B cell (primary cell): ENCODE data around the gene ORM1. TPM values are rescaled to one million over a fixed set of nuclear protein-coding genes. Genes with fewer than 3 reads are reported as not detected.

Experiments used
- ATAC-seq: fragments of 200-7000 bp; cut with Tn5 transposase; one replicate; pipeline ENCODE4 v1.10.0; 2021; ENCODE audit warnings: low read depth, mild to moderate bottlenecking, moderate number of reproducible peaks, moderate library complexity
- CTCF ChIA-PET: fragments of 350-600 bp; sonication (Branson Sonifier 250); formaldehyde crosslinking; loops from one replicate; lab custom pipeline; 2021; ENCODE audit warnings: antibody characterized with exemption, inconsistent platforms; lab: Charles Lee
- POLR2A ChIA-PET: fragments of 350-600 bp; sonication (Branson Sonifier 250); formaldehyde crosslinking; loops from one replicate; lab custom pipeline; 2021; ENCODE audit warnings: antibody characterized with exemption; lab: Charles Lee
- DNase-seq: peaks from one replicate; pipeline ENCODE4 v3.0.0; 2013
- H2AFZ ChIP-seq: 2 replicates; pipeline ENCODE4 v1.6.1; 2012; ENCODE audit warnings: mild to moderate bottlenecking, low read depth, low read length; ENCODE audit not compliant: insufficient read depth, poor library complexity, severe bottlenecking
- H3K27ac ChIP-seq, 2 donors: 1 replicate in 1 of 2; 2 replicates in 1 of 2; pipeline ENCODE4 v1.5.1; 2012 to 2013; ENCODE audit warnings: low read length in 2 of 2, mild to moderate bottlenecking in 2 of 2, moderate library complexity in 1 of 2
- H3K27me3 ChIP-seq, 4 experiments: fragments of 200-600 bp in 1 of 4; sonication (generic) in 1 of 4; replicated peaks in 1 of 4; 1 replicate in 2 of 4; 2 replicates in 2 of 4; pipeline versions ENCODE4 v1.6.1 to v1.7.0; 2013 to 2016; ENCODE audit warnings: low read length in 3 of 4, mild to moderate bottlenecking in 2 of 4, mixed read lengths in 1 of 4, moderate library complexity in 1 of 4; ENCODE audit not compliant: insufficient read depth in 4 of 4, control insufficient read depth in 3 of 4; ENCODE audit errors: control extremely low read depth in 1 of 4
- H3K36me3 ChIP-seq, 2 experiments: replicated peaks in 1 of 2; 1 replicate in 1 of 2; 2 replicates in 1 of 2; pipeline versions ENCODE4 v1.6.1 to v1.7.1; 2013; ENCODE audit warnings: low read length in 1 of 2; ENCODE audit not compliant: insufficient read depth in 2 of 2, control insufficient read depth in 1 of 2; ENCODE audit errors: control extremely low read depth in 1 of 2, extremely low read depth in 1 of 2
- H3K4me1 ChIP-seq, 2 donors: fragments of 200-600 bp in 1 of 2; sonication (generic) in 1 of 2; 1 replicate in 1 of 2; 2 replicates in 1 of 2; pipeline versions ENCODE4 v1.5.1 to v1.6.1; 2013 to 2017; ENCODE audit warnings: low read length in 2 of 2; ENCODE audit not compliant: control insufficient read depth in 2 of 2, insufficient read depth in 2 of 2
- H3K4me2 ChIP-seq: replicated peaks from 2 replicates; pipeline ENCODE3; 2012; ENCODE audit warnings: mild to moderate bottlenecking, low read depth, low read length; ENCODE audit not compliant: poor library complexity, severe bottlenecking
- H3K4me3 ChIP-seq, 5 experiments: fragments of 200-600 bp in 1 of 5; sonication (generic) in 1 of 5; 1 replicate in 3 of 5; 2 replicates in 2 of 5; pipeline versions ENCODE4 v1.5.1 to v1.7.0; 2011 to 2016; ENCODE audit warnings: low read length in 4 of 5, mild to moderate bottlenecking in 4 of 5, low read depth in 2 of 5, control low read depth in 1 of 5, moderate library complexity in 1 of 5; ENCODE audit not compliant: insufficient read depth in 1 of 5; ENCODE audit errors: control extremely low read depth in 1 of 5, extremely low read depth in 1 of 5
- H3K79me2 ChIP-seq: fragments of 200-600 bp; sonication (generic); one replicate; pipeline ENCODE4 v1.6.0; 2016; ENCODE audit warnings: low read length; ENCODE audit not compliant: control insufficient read depth, insufficient read depth
- H3K9ac ChIP-seq: fragments of 200-600 bp; sonication (generic); 2 replicates; pipeline ENCODE4 v1.6.1; 2017; ENCODE audit warnings: mild to moderate bottlenecking, low read length, moderate library complexity
- H3K9me3 ChIP-seq, 3 donors: one replicate each; pipeline versions ENCODE4 v1.6.1 to v1.7.1; 2013; ENCODE audit warnings: low read length in 2 of 3; ENCODE audit not compliant: control insufficient read depth in 2 of 3, insufficient read depth in 1 of 3; ENCODE audit errors: control extremely low read depth in 1 of 3
- H4K20me1 ChIP-seq: 2 replicates; pipeline ENCODE4 v1.6.0; 2012; ENCODE audit warnings: mild to moderate bottlenecking, low read length; ENCODE audit not compliant: insufficient read depth, control insufficient read depth, poor library complexity, severe bottlenecking
- H3K27ac Mint-ChIP-seq: one replicate; pipeline ENCODE4 v1.8.0; 2021; ENCODE audit warnings: mixed read lengths
- H3K27me3 Mint-ChIP-seq: one replicate; pipeline ENCODE4 v1.8.0; 2021; ENCODE audit warnings: mixed read lengths
- H3K4me1 Mint-ChIP-seq: one replicate; pipeline ENCODE4 v1.8.0; 2021; ENCODE audit warnings: mixed read lengths
- H3K4me3 Mint-ChIP-seq: one replicate; pipeline ENCODE4 v1.8.0; 2021; ENCODE audit warnings: mixed read lengths
- H3K9me3 Mint-ChIP-seq: one replicate; pipeline ENCODE4 v1.8.0; 2022; ENCODE audit warnings: mixed read lengths; ENCODE audit not compliant: insufficient read depth
- CTCF ChIP-seq: fragments of 200-600 bp; IDR thresholded peaks from one replicate; pipeline ENCODE4 v1.8.0; 2022; ENCODE audit warnings: antibody characterized with exemption, mild to moderate bottlenecking
- EZH2 ChIP-seq: IDR thresholded peaks from 2 replicates; pipeline ENCODE4 v1.6.1; 2012; ENCODE audit warnings: borderline replicate concordance, low read depth, mild to moderate bottlenecking, moderate library complexity, low read length; ENCODE audit not compliant: insufficient read depth, poor library complexity, severe bottlenecking
- WGBS: methylation state at CpG from one replicate; pipeline ENCODE4 v1.1.5; 2013; ENCODE audit warnings: missing lambda C conversion rate; ENCODE audit not compliant: insufficient coverage; 5-methylcytosine and 5-hydroxymethylcytosine counted together
- intact Hi-C: fragments of 100-400 bp; cut with micrococcal nuclease; formaldehyde crosslinking; loops from one replicate; pipeline ENCODE4 v1.10.0; 2022
- polyA plus RNA-seq: library from polyadenylated mRNA; depleted of rRNA; stranded (reverse); fragments of >200 nt; gene quantifications from 2 replicates; pipeline ENCODE4 v1.2.3, GENCODE V29; 2012
- total RNA-seq, 2 donors: library from RNA; stranded (reverse); fragments of 120-200 nt in 1 of 2; gene quantifications; 1 replicate in 1 of 2; 2 replicates in 1 of 2; pipeline versions ENCODE4 v1.2.3 to v1.2.4, GENCODE V29; 2013 to 2022

ORM1 gene
- total and polyA plus RNA-seq, 2 donors (not counting 1 experiment from before 2014, with no cell fraction given): 0.13 TPM; not detected in 1

- no peak overlapping the region for H3K4me3 ChIP-seq
- H3K9ac ChIP-seq: no peak overlapping the region
- no peak for ATAC-seq
- no peaks in the 10 kb centered on the region for H3K36me3 ChIP-seq
- H4K20me1 ChIP-seq: no peaks in the 10 kb centered on the region
- TF ChIP-seq CTCF: no peak
- TF ChIP-seq EZH2: no peak
- no peak overlapping the region for H3K27ac ChIP-seq
- Mint-ChIP-seq H3K27me3 (peaks cover 16% of the 10 kb centered on the region), H3K4me1 (no peaks in the 10 kb centered on the region), H3K9me3 (no peaks in the 10 kb centered on the region), H3K4me3 (no peak overlapping the region), H3K27ac (no peak overlapping the region)
- H2AFZ ChIP-seq: no peak overlapping the region
- H3K4me2 ChIP-seq: no peak overlapping the region
- H3K79me2 ChIP-seq: no peaks in the 10 kb centered on the region
- no peak for DNase-seq
- no peaks in the 10 kb centered on the region for H3K4me1 ChIP-seq
- WGBS: 93% methylated on average over 5 of the region's 5 CpGs
- ChIA-PET POLR2A (no interaction called here), CTCF (interaction anchor here (0.7 kb wide), 1 partner anchor 10 kb away, joined by 4 read pairs; no protein-coding TSS in a partner anchor)
- H3K9me3 ChIP-seq: no peaks in the 10 kb centered on the region
- H3K27me3 ChIP-seq: no peaks in the 10 kb centered on the region
- intact Hi-C loops: no loop called here
These were observed 48.7 kb upstream of the ORM1 start for GRCh38 chr9:114274217-114274616.

- 90% methylated on average over 15 of the region's 15 CpGs for WGBS
- no peak for DNase-seq
- no peak overlapping the region for H3K9ac ChIP-seq
- H3K4me2 ChIP-seq: no peak overlapping the region
- Mint-ChIP-seq H3K9me3 (no peaks in the 10 kb centered on the region), H3K27ac (no peak overlapping the region), H3K4me3 (no peak overlapping the region), H3K27me3 (peaks cover 16% of the 10 kb centered on the region), H3K4me1 (no peaks in the 10 kb centered on the region)
- H3K9me3 ChIP-seq: no peaks in the 10 kb centered on the region
- no peak overlapping the region for H2AFZ ChIP-seq
- POLR2A ChIA-PET: no interaction called here
- ATAC-seq: no peak
- no peaks in the 10 kb centered on the region for H3K27me3 ChIP-seq
- intact Hi-C loops: no loop called here
- no peaks in the 10 kb centered on the region for H3K4me1 ChIP-seq
- no peak overlapping the region for H3K4me3 ChIP-seq
- no peak overlapping the region for H3K27ac ChIP-seq
- no peaks in the 10 kb centered on the region for H3K36me3 ChIP-seq
- no peaks in the 10 kb centered on the region for H4K20me1 ChIP-seq
- CTCF ChIA-PET: no interaction called here
- TF ChIP-seq EZH2: no peak
- TF ChIP-seq CTCF: no peak
- H3K79me2 ChIP-seq: no peaks in the 10 kb centered on the region
These were observed 47.5 kb upstream of the ORM1 start for GRCh38 chr9:114275246-114276004.
